Nephron progenitor cell (in vitro differentiated cells): Measurements from ENCODE around the gene MTURN.

Source experiments
- DNase-seq: peaks from one replicate; pipeline ENCODE4 v3.0.0; 2021
- H3K27ac Mint-ChIP-seq: 2 replicates; pipeline ENCODE4 v1.8.0; 2021; ENCODE audit warnings: mild to moderate bottlenecking, moderate library complexity, mixed read lengths
- H3K27me3 Mint-ChIP-seq: 2 replicates; pipeline ENCODE4 v1.8.0; 2021; ENCODE audit warnings: mild to moderate bottlenecking, low read depth, mixed read lengths; ENCODE audit not compliant: poor library complexity
- H3K36me3 Mint-ChIP-seq: 2 replicates; pipeline ENCODE4 v1.8.0; 2021; ENCODE audit warnings: low read depth, mixed read lengths
- H3K4me1 Mint-ChIP-seq: 2 replicates; pipeline ENCODE4 v1.8.0; 2021; ENCODE audit warnings: mixed read lengths
- H3K4me3 Mint-ChIP-seq: 2 replicates; pipeline ENCODE4 v1.8.0; 2021; ENCODE audit warnings: mild to moderate bottlenecking, moderate library complexity, mixed read lengths
- H3K9me3 Mint-ChIP-seq: 2 replicates; pipeline ENCODE4 v1.8.0; 2021; ENCODE audit warnings: mild to moderate bottlenecking, moderate library complexity, mixed read lengths
- TF ChIP-seq, protein P1 (sequence below): fragments of 200-600 bp; sonication (generic); IDR thresholded peaks from 2 replicates; pipeline ENCODE4 v1.5.0; 2021; ENCODE audit warnings: antibody characterized with exemption

MTURN gene

DNA sequence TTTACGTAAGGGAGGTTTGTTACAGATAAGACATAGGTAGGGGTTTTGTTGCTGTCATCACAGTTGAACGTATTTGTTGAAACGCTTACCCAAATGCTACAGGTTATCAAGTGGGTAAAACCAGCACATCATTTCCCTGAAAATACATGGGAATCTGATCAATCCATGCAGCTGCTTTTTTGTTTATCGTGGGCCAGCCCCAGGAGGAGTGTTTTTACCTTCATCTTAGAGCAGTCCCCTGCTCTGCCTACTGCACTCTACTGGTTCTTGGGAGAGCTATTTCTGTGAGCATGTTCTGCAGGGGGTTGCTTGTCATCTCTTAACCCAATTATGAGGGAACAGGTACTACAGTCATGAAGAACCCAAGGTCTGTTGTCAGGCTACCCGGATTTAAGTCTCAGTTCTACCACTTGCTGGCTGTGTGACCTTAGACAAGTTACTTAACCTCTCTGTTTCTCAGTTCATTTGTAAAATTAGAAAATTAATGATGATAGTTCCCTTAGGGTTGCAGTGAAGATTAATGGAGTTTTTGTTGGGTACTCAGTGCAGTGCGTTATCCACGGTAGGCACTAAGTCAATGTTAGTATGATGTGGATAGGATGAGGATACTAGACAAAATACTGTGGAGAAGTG is 15.0 kb downstream of the MTURN start:
- no peaks in the 10 kb centered on the region for H3K27me3 Mint-ChIP-seq
- H3K4me1 Mint-ChIP-seq = no peaks in the 10 kb centered on the region

DNA sequence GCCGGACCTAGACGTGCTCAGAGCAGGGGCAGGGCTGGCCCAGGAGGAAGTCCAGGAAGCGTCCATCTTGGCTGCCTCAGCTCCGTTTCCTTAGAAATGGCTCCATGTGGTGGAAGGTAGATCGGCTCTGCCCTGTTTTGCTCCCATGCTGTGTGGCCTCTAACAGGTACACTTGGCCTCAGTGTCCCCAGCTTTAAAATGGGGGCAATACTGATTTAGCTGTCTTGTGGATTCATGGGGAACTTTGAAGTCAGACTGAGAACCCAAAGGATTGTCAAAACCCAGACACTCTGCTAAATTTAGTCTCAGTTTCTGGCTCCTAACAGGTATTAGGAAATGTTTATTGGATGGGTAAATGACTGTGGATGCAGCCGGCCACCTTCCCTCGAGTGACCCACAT is 15.9 kb downstream of the MTURN start:
- H3K27me3 Mint-ChIP-seq = no peaks in the 10 kb centered on the region
- no peaks in the 10 kb centered on the region for H3K9me3 Mint-ChIP-seq
- H3K27ac Mint-ChIP-seq = no peak overlapping the region
- no peak for DNase-seq
- no peaks in the 10 kb centered on the region for H3K36me3 Mint-ChIP-seq
- H3K4me3 Mint-ChIP-seq = no peak overlapping the region
- TF ChIP-seq, protein P1, sequence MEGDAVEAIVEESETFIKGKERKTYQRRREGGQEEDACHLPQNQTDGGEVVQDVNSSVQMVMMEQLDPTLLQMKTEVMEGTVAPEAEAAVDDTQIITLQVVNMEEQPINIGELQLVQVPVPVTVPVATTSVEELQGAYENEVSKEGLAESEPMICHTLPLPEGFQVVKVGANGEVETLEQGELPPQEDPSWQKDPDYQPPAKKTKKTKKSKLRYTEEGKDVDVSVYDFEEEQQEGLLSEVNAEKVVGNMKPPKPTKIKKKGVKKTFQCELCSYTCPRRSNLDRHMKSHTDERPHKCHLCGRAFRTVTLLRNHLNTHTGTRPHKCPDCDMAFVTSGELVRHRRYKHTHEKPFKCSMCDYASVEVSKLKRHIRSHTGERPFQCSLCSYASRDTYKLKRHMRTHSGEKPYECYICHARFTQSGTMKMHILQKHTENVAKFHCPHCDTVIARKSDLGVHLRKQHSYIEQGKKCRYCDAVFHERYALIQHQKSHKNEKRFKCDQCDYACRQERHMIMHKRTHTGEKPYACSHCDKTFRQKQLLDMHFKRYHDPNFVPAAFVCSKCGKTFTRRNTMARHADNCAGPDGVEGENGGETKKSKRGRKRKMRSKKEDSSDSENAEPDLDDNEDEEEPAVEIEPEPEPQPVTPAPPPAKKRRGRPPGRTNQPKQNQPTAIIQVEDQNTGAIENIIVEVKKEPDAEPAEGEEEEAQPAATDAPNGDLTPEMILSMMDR = no peak
- H3K4me1 Mint-ChIP-seq = peaks cover 5% of the 10 kb centered on the region

More for the DNA sequence above, 15.0 kb downstream of the MTURN start:
- TF ChIP-seq, protein P1 = no peak
- no peaks in the 10 kb centered on the region for H3K36me3 Mint-ChIP-seq
- no peak overlapping the region for H3K27ac Mint-ChIP-seq
- H3K4me3 Mint-ChIP-seq = no peak overlapping the region
- no peak for DNase-seq
- no peaks in the 10 kb centered on the region for H3K9me3 Mint-ChIP-seq

DNA sequence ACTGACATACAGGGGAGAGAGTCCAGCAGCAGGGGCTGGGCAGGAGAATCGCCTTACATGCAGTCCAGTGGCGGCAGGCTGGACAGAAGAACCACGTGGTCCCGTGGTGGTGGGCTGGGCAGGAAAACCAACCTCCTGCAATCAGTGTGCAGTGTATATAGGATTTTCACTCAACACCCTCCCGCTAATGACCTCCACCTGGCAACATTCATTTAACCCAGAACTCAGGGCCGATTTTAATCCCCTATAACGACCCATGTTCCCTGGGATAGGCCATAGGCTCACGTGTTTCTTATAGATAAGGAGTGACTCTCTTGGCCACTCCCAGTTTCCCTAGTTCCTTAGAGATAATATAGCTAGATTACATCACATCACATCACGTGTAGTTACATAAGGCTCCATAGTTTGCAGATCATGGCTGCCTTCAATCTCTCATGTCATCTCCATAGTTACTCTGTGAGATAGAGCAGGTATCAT is 19.4 kb downstream of the MTURN start:
- Mint-ChIP-seq H3K36me3 (no peaks in the 10 kb centered on the region), H3K27ac (no peak overlapping the region), H3K27me3 (no peaks in the 10 kb centered on the region), H3K9me3 (no peaks in the 10 kb centered on the region), H3K4me3 (no peak overlapping the region), H3K4me1 (peaks cover 13% of the 10 kb centered on the region)
- DNase-seq = no peak
- TF ChIP-seq, protein P1 = no peak

DNA sequence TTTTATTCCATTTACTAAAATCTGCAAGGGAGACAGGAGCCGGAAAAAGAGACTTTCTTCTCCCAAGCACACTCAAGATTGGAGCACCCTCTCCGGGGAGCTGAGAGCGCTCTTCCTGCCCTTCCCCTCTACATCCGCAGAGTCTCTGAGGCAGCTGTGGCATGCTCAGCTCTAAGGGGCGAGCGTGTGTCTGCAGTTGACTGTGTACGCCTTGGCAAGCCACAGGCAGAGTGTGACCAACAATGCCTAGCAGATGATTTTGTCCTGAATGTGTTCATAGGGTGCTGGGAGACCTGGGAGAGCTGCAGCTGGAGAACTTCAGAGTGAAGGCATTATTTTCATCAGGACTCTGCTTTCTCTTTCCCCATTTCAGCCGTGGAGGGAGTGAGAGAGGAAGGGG is 20.7 kb downstream of the MTURN start:
- H3K4me1 Mint-ChIP-seq = peaks cover 18% of the 10 kb centered on the region
- TF ChIP-seq, protein P1 = no peak
- H3K36me3 Mint-ChIP-seq = no peaks in the 10 kb centered on the region
- no peak overlapping the region for H3K27ac Mint-ChIP-seq
- no peaks in the 10 kb centered on the region for H3K9me3 Mint-ChIP-seq
- H3K4me3 Mint-ChIP-seq = no peak overlapping the region
- no peak for DNase-seq
- peaks cover 5% of the 10 kb centered on the region for H3K27me3 Mint-ChIP-seq

DNA sequence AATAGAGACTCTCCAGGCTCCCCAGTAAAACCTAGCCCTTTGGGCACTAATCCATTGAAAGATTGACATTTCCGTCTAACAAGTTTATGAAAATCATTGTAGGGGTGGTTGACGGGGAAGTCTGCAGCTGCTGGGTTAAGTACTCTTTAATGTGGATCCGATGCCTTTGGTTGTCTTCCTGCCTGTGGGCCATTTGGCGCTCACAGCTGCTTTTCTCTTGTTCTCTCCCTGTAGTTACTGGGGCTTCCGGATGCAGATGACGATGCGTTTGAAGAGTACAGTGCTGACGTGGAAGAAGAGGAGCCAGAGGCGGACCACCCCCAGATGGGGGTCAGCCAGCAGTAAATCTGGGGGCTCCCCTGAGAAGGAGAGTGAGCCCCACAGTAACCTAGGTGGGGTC is 22.4 kb downstream of the MTURN start:
- H3K4me1 Mint-ChIP-seq = peaks cover 29% of the 10 kb centered on the region
- TF ChIP-seq, protein P1 = no peak
- no peaks in the 10 kb centered on the region for H3K36me3 Mint-ChIP-seq
- H3K9me3 Mint-ChIP-seq = no peaks in the 10 kb centered on the region
- H3K27ac Mint-ChIP-seq = no peak overlapping the region
- DNase-seq = no peak
- H3K4me3 Mint-ChIP-seq = no peak overlapping the region
- H3K27me3 Mint-ChIP-seq = peaks cover 5% of the 10 kb centered on the region

DNA sequence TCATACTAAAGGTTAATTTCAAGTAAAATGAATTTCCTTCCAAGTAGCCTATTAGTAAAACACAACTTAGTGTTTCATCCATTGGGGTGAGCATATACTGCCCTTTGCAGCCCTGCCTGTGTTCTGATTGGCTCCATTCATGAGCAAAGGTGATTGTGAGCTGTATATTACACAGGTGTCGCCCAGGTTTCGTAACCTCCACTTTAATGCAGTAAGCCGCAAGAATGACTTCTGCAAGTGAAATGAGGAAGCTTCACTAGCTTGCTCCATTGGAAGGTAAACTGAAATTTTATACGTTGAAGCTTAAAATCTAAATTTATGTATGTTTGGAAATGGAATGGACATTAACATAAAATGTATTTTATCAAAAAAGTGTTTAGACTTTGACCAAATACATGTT is 24.4 kb downstream of the MTURN start:
- no peaks in the 10 kb centered on the region for H3K9me3 Mint-ChIP-seq
- H3K36me3 Mint-ChIP-seq = no peaks in the 10 kb centered on the region
- no peak overlapping the region for H3K4me3 Mint-ChIP-seq
- TF ChIP-seq, protein P1 = no peak
- H3K4me1 Mint-ChIP-seq = peaks cover 49% of the 10 kb centered on the region
- DNase-seq = no peak
- H3K27ac Mint-ChIP-seq = no peak overlapping the region
- peaks cover 9% of the 10 kb centered on the region for H3K27me3 Mint-ChIP-seq
